ENCODE results near the gene DMD. TPM values are rescaled to one million over a fixed set of nuclear protein-coding genes. Genes with fewer than 3 reads are reported as not detected.
"Not testable (repeated sequence)": the region's sequence is repeated elsewhere in the genome, so short reads cannot be mapped to it uniquely, and the experiment has no call there.

Gene DMD
- total RNA-seq, 2 donors from 2014 or later = 10.0 to 28.8 TPM

- no peak for DNase-seq
- intact Hi-C loops (cut with DNase I, micrococcal nuclease) = no loop called here
- ATAC-seq = no peak
These were observed 1710.4 kb downstream of the DMD start for GRCh38 chrX:31500921-31501320.

GRCh38 chrX:31499109-31499508, 1712.2 kb downstream of the DMD start:
- no peak for DNase-seq
- intact Hi-C loops (cut with DNase I, micrococcal nuclease) = no loop called here
- no peak for ATAC-seq

- ATAC-seq = no peak
These were observed 1714.3 kb downstream of the DMD start for GRCh38 chrX:31497086-31497485.

GRCh38 chrX:31487951-31488350, 1723.4 kb downstream of the DMD start:
- ATAC-seq (no peak), DNase-seq (no peak)
- intact Hi-C loops (cut with DNase I, micrococcal nuclease) = no loop called here

More at GRCh38 chrX:31497086-31497485, 1714.3 kb downstream of the DMD start:
- DNase-seq = no peak
- intact Hi-C loops (cut with DNase I, micrococcal nuclease) = no loop called here

GRCh38 chrX:31483336-31483735, 1728.0 kb downstream of the DMD start:
- DNase-seq (no peak), ATAC-seq (no peak)
- intact Hi-C loops (cut with DNase I, micrococcal nuclease) = no loop called here

- DNase-seq (no peak), ATAC-seq (no peak)
- intact Hi-C loops (cut with DNase I, micrococcal nuclease) = no loop called here
These were observed 1730.7 kb downstream of the DMD start for GRCh38 chrX:31480696-31481095.

GRCh38 chrX:31471229-31471628, 1740.1 kb downstream of the DMD start:
- ATAC-seq = no peak
- intact Hi-C loops (cut with DNase I, micrococcal nuclease) = no loop called here
- no peak for DNase-seq

GRCh38 chrX:31470753-31471152, 1740.6 kb downstream of the DMD start:
- DNase-seq; ATAC-seq; intact Hi-C loops (cut with DNase I, micrococcal nuclease): not testable (repeated sequence)

- DNase-seq (no peak), ATAC-seq (no peak)
- intact Hi-C loops (cut with DNase I, micrococcal nuclease) = no loop called here
These were observed 1746.9 kb downstream of the DMD start for GRCh38 chrX:31464306-31464915.

GRCh38 chrX:31461266-31461665, 1750.1 kb downstream of the DMD start:
- no peak for ATAC-seq
- intact Hi-C loops (cut with DNase I, micrococcal nuclease) = no loop called here
- DNase-seq = no peak

GRCh38 chrX:31459361-31459760, 1752.0 kb downstream of the DMD start:
- no peak for DNase-seq
- no peak for ATAC-seq
- intact Hi-C loops (cut with DNase I, micrococcal nuclease) = no loop called here

- ATAC-seq (no peak), DNase-seq (no peak)
- intact Hi-C loops (cut with DNase I, micrococcal nuclease) = no loop called here
These were observed 1761.4 kb downstream of the DMD start for GRCh38 chrX:31449965-31450364.

GRCh38 chrX:31449081-31449480, 1762.3 kb downstream of the DMD start:
- intact Hi-C loops (cut with DNase I, micrococcal nuclease) = no loop called here
- ATAC-seq (no peak), DNase-seq (no peak)

GRCh38 chrX:31445542-31445941, 1765.8 kb downstream of the DMD start:
- intact Hi-C loops (cut with DNase I, micrococcal nuclease) = no loop called here
- no peak for DNase-seq
- no peak for ATAC-seq

GRCh38 chrX:31443654-31444053, 1767.7 kb downstream of the DMD start:
- intact Hi-C loops (cut with DNase I, micrococcal nuclease) = no loop called here
- ATAC-seq (no peak), DNase-seq (no peak)

GRCh38 chrX:31440546-31440945, 1770.8 kb downstream of the DMD start:
- intact Hi-C loops (cut with DNase I, micrococcal nuclease) = no loop called here
- ATAC-seq = no peak
- DNase-seq = no peak

- no peak for DNase-seq
- ATAC-seq = no peak
- intact Hi-C loops (cut with DNase I, micrococcal nuclease) = no loop called here
These were observed 1774.9 kb downstream of the DMD start for GRCh38 chrX:31436424-31436823.

- ATAC-seq (peak; percentile 98), DNase-seq (peak; percentile 40 to 72)
- intact Hi-C loops (cut with DNase I, micrococcal nuclease) = no loop called here
These were observed 1775.8 kb downstream of the DMD start for GRCh38 chrX:31435592-31435991.

- no peak for DNase-seq
- intact Hi-C loops (cut with DNase I, micrococcal nuclease) = no loop called here
- ATAC-seq = no peak
These were observed 1777.5 kb downstream of the DMD start for GRCh38 chrX:31433856-31434255.

- no peak for DNase-seq
- intact Hi-C loops (cut with DNase I, micrococcal nuclease) = no loop called here
These were observed 1781.4 kb downstream of the DMD start for GRCh38 chrX:31429915-31430314.

GRCh38 chrX:31423609-31424189, 1787.7 kb downstream of the DMD start:
- intact Hi-C loops (cut with DNase I, micrococcal nuclease) = no loop called here
- ATAC-seq = no peak
- peak in 1 of 2 donors; percentile 55 for DNase-seq

More at GRCh38 chrX:31429915-31430314, 1781.4 kb downstream of the DMD start:
- ATAC-seq = no peak
